Measurements from ENCODE around the gene SNX18.

Gene SNX18

GRCh38 chr5:54544044-54544443 lies 26.5 kb downstream of the SNX18 start:
- no peak for DNase-seq

GRCh38 chr5:54545796-54546195 lies 28.2 kb downstream of the SNX18 start:
- DNase-seq: no peak

DNA sequence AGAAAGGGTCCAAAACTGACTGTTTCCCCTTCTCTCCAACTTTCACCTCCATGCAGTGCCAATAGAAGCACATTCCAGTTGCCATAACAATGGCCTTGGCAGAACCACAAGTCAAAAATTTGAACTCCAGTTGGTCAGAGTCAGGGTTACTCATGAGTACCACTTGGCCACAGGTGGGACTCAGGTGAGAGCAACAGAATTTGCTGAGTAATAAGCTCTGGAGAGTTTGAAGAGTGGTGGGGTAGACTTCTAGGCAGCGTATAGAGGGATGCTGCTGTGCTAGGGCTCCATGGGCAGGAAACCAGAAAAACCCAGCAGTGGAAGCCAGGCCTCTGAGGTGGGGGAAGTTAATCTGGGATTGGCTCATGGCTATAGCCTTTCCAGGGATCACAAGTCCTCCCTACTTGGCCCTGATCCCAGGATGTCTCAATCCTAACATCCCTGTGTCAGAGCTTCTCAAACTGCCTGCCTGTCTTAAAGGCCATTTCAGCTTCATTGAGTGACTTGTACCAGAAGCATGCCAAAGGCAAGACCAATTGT lies 30.2 kb downstream of the SNX18 start:
- no peak for DNase-seq

GRCh38 chr5:54548565-54548964 lies 31.0 kb downstream of the SNX18 start:
- DNase-seq: no peak

GRCh38 chr5:54551292-54551691 lies 33.7 kb downstream of the SNX18 start:
- no peak for DNase-seq

- no peak for DNase-seq
Observed at GRCh38 chr5:54551926-54552325, 34.4 kb downstream of the SNX18 start.

- no peak for DNase-seq
Observed at GRCh38 chr5:54552446-54552845, 34.9 kb downstream of the SNX18 start.

- no peak for DNase-seq
Observed at GRCh38 chr5:54553659-54554207, 36.2 kb downstream of the SNX18 start.

DNA sequence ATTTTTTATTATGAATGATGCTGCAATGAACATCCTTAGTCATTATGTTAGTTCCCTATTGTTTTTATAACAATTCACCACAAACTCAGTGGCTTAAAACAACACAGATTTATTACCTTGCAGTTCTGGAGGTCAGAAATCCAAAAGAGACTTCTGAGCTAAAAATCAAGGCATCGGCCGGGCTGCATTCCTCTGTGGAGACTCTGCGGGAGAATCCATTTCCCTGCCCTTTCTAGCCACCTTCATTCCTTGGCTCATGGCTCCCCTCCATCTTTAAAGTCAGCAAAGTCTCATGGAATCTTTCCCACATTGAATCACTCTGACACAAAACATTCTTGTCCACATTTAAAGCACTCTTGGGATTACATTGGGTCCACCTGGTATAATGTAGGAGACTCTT lies 38.6 kb downstream of the SNX18 start:
- no peak for DNase-seq

GRCh38 chr5:54558362-54558761 lies 40.8 kb downstream of the SNX18 start:
- no peak for DNase-seq

GRCh38 chr5:54561651-54562050 lies 44.1 kb downstream of the SNX18 start:
- DNase-seq: no peak

GRCh38 chr5:54563083-54563761 lies 45.7 kb downstream of the SNX18 start:
- no peak for DNase-seq

DNA sequence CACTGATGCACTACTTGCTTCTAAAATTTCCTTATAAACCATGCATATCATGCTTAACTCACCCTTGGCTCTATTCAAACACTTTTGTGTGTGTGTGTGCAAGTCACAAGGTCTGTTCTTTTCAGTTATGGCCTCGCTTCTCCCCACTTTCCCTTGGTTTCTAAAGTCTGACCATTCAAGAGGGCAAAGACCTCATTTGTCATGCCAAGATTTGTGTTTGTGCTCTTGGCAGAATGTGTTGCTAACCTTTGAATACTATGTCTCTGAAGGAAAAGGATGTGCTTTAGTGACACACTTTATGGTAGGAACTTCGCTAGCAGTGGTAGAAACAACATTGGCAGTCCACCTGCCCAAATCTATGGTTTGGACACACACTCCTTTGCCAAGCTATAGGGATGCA lies 50.4 kb downstream of the SNX18 start:
- DNase-seq: no peak

GRCh38 chr5:54570916-54571315 lies 53.4 kb downstream of the SNX18 start:
- no peak for DNase-seq

DNA sequence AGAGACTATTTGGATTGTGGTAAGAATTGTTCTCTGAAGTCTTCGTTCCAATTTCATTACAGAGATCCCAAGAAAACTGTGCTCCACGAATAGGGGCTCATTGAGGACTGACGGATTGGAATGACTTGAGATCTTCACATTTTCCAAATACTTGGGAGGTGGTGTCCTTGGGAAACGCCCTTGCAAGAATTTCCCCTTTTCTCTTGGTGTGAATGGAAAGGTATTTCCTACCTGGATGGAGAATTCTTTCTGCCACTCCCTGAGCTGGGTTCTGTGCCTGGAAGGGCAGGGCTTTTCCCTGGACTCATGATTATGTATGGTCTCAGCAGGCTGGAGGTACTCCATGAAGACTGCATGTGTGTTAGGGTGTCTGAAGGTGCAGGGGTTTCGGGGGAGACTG lies 53.9 kb downstream of the SNX18 start:
- no peak for DNase-seq

DNA sequence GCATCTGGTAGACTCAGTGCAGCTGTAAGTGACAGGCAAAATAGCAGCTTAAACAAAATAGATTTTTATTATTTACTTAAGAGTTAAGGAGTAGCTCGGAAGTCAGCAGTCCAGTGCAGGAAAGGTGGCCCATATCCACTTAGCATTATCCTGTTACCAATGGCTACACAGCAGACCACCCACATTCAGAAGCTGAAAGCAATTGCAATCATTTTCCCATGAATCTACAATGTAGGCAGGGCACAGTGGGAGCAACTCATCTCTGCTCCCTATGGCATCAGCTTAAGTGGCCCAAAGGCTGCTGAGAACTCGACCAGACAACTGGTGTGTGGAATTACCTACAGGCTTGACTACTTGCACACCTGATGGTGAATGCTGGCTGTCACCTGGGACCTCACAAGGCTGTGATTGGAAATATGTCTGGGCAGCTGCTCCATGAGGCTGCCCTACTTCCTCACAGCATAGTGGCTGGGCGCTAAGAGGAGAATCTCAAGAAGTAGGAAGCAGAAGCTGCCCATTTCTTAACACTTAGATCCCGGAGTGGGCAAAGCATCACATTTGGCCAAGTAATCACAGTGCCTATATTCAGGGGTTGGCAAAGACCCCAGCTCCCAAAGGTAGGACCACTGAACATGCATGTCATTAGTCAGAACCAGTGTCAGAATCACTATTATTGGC lies 56.4 kb downstream of the SNX18 start:
- no peak for DNase-seq

GRCh38 chr5:54577528-54577927 lies 60.0 kb downstream of the SNX18 start:
- DNase-seq: no peak

DNA sequence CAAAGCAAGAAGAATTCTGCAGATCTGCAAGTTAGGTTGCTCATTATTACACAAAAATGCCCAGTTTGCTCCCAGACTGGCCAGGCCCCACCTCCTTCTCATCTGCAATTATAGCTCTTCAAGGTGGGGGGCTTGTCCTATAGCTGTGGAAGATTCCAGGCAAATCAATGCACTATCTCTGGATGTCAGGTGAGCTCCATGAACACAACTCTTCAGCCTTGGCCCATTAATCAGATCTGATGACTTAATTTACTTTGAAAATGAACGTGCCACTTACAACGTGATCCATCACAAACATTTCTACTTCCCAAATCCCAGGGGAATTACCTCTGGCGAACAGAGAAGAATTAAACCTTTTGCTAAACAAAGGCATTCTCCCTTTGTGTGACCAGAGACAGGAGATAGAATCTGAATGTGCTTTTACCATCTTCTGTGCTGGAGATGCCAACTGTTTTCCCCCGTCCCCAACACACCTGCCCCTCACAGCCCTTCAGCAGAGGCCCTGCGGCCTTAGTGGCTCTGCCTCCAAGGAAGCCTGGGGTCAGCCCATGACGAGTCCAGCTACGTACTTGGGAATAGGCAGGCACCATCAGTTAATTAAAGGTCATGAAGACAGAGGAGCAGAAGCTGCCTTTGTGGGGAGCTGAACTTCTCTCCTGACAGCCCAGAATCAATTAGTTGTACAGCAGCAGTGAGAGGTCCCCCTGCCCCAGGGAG lies 60.5 kb downstream of the SNX18 start:
- DNase-seq: no peak

DNA sequence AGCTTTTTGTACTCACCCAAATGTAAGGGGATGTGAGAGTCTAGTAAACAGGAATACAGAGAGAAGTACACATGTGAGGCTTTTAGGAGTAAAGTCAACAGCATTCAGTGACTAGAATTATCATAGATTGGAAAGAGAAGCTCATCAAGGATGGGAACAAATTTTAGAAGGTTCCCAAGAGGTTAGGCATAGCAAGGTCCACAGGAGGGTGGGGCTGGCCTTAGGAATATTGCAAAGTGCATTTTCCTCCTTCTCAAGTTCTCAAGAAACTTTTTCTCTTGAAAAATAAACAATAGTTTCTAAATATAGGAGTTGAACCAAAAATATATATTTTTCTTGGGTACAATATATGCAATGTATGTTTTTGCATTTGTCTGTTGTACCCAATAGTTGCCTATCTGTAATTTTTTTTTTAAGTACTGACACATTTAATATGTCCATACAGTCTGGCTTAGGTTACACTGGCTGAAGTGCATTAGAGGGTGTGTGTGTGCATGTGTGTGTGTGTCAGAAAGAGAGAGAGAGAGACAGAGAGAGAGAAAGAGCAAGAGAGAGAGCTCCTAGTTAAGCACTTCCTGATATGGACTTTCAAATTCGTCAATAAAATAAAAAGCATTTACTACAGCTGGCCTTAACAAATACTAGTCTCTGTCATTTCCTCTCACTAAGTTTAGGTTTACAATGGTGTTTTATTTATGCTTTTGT lies 62.2 kb downstream of the SNX18 start:
- DNase-seq: no peak

DNA sequence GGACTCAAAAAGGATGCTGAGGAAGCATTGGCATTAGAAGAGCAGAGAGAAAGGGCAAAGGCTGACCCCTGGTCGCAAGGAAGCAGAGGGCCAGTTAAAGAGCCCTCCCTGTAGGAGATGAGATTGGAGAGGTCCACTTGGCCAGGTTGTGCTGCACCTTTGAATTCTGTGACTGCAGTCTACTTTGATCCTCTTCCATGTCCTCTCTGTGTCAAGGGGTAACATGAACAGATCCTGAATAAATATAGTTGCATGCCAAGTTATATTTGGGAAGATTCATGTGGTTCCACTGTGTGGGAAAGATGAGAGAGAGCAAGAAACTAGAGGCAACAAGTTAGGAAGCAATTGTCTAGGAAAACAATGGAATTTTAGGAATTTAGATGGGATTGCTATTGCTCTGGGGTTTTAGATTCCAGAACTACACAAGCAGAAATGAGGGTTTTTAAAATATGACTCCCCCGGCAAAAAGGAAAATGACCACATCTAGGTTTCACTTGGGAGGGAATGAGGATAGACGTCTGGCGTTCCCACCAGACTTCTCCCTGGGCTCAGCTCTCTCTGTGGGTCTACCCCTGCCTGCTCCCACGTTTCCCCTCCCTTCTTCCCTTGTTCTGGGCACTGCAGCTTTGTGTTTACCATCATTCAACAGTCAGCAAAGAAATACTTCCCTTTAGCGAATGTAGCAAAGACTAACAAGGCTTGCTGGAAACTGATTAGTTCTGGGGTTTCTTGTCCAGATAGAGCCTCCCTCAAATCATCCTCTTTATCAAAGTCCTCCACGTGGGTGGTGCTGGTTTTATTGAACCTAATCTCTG lies 63.6 kb downstream of the SNX18 start:
- no peak for DNase-seq

- no peak for DNase-seq
Observed at GRCh38 chr5:54581831-54582548, 64.4 kb downstream of the SNX18 start.
